ENCODE results near the gene SENP3. TPM values are rescaled to one million over a fixed set of nuclear protein-coding genes. Genes with fewer than 3 reads are reported as not detected.

Gene SENP3
- total and polyA plus RNA-seq, 2 of the 13 experiments (the other 11 are each of a cell fraction or from before 2014, with no cell fraction given): 55.8 to 75.4 TPM

DNA sequence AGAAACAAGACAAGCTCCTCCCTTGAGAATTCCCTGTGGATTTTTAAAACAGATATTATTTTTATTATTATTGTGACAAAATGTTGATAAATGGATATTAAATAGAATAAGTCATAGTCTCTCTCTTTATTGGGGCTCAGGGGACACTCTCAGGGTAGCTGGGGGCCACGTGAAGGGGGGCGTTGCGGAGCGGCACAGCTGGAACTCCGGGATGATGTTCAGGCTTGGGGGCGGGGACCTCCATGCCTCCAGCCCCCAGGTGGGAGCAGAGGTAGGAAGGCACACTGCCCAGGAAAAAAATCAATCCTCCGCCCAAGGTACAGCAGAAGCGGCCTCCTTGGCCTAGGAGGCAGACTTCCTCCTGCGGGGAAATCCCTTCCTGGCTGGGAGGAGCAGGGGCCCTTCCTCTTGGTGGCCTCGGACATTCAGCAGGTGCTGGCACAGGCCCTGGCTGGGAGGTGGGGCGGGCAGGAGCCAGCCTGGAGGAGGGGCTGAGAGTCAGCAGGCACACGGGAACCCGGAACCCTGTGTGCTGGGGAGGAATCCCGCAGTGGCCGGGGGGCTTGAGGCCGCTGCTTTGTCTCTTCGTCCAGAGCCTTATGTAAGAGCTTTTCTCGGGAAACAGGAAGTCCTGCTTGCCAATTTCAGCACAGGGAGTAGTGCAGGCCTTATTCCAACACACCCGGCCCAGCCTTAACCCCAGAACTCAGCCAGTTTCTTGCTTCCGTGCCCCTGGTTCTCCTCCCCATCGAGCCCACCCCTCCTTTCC is 3.8 kb upstream of the SENP3 start (continued):
- no peak for TF ChIP-seq NR2C2 (CRISPR knock-in tag; IDR thresholded peaks at IDR 0.05; ENCODE audit: borderline replicate concordance)
- TF ChIP-seq WIZ (CRISPR knock-in tag; IDR thresholded peaks at IDR 0.05): no peak
- TF ChIP-seq, protein P1, sequence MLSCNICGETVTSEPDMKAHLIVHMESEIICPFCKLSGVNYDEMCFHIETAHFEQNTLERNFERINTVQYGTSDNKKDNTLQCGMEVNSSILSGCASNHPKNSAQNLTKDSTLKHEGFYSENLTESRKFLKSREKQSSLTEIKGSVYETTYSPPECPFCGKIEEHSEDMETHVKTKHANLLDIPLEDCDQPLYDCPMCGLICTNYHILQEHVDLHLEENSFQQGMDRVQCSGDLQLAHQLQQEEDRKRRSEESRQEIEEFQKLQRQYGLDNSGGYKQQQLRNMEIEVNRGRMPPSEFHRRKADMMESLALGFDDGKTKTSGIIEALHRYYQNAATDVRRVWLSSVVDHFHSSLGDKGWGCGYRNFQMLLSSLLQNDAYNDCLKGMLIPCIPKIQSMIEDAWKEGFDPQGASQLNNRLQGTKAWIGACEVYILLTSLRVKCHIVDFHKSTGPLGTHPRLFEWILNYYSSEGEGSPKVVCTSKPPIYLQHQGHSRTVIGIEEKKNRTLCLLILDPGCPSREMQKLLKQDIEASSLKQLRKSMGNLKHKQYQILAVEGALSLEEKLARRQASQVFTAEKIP (CRISPR knock-in tag; IDR thresholded peaks at IDR 0.05; ENCODE audit: borderline replicate concordance): no peak
- TF ChIP-seq, protein P2, sequence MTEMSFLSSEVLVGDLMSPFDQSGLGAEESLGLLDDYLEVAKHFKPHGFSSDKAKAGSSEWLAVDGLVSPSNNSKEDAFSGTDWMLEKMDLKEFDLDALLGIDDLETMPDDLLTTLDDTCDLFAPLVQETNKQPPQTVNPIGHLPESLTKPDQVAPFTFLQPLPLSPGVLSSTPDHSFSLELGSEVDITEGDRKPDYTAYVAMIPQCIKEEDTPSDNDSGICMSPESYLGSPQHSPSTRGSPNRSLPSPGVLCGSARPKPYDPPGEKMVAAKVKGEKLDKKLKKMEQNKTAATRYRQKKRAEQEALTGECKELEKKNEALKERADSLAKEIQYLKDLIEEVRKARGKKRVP (CRISPR knock-in tag; IDR thresholded peaks at IDR 0.05): no peak
- no peak for TF ChIP-seq ZNF468 (CRISPR knock-in tag; IDR thresholded peaks at IDR 0.05)
- peak; percentile 31 for TF ChIP-seq TEAD3 (CRISPR knock-in tag; optimal IDR thresholded peaks at IDR 0.05; ENCODE audit: borderline replicate concordance)
- TF ChIP-seq ZNF816 (CRISPR knock-in tag; IDR thresholded peaks at IDR 0.05; ENCODE audit: borderline replicate concordance): no peak
- TF ChIP-seq, protein P3, sequence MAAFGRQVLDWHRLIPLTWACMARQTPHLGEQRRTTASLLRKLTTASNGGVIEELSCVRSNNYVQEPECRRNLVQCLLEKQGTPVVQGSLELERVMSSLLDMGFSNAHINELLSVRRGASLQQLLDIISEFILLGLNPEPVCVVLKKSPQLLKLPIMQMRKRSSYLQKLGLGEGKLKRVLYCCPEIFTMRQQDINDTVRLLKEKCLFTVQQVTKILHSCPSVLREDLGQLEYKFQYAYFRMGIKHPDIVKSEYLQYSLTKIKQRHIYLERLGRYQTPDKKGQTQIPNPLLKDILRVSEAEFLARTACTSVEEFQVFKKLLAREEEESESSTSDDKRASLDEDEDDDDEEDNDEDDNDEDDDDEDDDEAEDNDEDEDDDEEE (CRISPR knock-in tag; IDR thresholded peaks at IDR 0.05): peak; percentile 23; the same call in 1 of the 2 replicates
- TF ChIP-seq ZBTB20 (CRISPR knock-in tag; IDR thresholded peaks at IDR 0.05; ENCODE audit: borderline replicate concordance, low read depth): no peak
- TF ChIP-seq ZNF432 (CRISPR knock-in tag; IDR thresholded peaks at IDR 0.05; ENCODE audit: borderline replicate concordance): no peak
- no peak for TF ChIP-seq SMC3 (IDR thresholded peaks at IDR 0.05; ENCODE audit: low read length)
- peak; percentile 89 for TF ChIP-seq ZFX (CRISPR knock-in tag; IDR thresholded peaks at IDR 0.05; ENCODE audit: low read depth)
- TF ChIP-seq FOSL1 (CRISPR knock-in tag; IDR thresholded peaks at IDR 0.05; ENCODE audit: borderline replicate concordance): no peak
- no peak for TF ChIP-seq ZNF354B (CRISPR knock-in tag; IDR thresholded peaks at IDR 0.05)
- TF ChIP-seq, protein P4, sequence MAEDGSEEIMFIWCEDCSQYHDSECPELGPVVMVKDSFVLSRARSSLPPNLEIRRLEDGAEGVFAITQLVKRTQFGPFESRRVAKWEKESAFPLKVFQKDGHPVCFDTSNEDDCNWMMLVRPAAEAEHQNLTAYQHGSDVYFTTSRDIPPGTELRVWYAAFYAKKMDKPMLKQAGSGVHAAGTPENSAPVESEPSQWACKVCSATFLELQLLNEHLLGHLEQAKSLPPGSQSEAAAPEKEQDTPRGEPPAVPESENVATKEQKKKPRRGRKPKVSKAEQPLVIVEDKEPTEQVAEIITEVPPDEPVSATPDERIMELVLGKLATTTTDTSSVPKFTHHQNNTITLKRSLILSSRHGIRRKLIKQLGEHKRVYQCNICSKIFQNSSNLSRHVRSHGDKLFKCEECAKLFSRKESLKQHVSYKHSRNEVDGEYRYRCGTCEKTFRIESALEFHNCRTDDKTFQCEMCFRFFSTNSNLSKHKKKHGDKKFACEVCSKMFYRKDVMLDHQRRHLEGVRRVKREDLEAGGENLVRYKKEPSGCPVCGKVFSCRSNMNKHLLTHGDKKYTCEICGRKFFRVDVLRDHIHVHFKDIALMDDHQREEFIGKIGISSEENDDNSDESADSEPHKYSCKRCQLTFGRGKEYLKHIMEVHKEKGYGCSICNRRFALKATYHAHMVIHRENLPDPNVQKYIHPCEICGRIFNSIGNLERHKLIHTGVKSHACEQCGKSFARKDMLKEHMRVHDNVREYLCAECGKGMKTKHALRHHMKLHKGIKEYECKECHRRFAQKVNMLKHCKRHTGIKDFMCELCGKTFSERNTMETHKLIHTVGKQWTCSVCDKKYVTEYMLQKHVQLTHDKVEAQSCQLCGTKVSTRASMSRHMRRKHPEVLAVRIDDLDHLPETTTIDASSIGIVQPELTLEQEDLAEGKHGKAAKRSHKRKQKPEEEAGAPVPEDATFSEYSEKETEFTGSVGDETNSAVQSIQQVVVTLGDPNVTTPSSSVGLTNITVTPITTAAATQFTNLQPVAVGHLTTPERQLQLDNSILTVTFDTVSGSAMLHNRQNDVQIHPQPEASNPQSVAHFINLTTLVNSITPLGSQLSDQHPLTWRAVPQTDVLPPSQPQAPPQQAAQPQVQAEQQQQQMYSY (CRISPR knock-in tag; IDR thresholded peaks at IDR 0.05): no peak
- no peak for TF ChIP-seq SOX6 (IDR thresholded peaks at IDR 0.05)
- TF ChIP-seq SOX6 (CRISPR knock-in tag; IDR thresholded peaks at IDR 0.05): peak; percentile 41
- no peak for TF ChIP-seq PCBP2 (optimal IDR thresholded peaks at IDR 0.05; ENCODE audit: low read depth, low read length, poor library complexity, severe bottlenecking)
- TF ChIP-seq, protein P5, sequence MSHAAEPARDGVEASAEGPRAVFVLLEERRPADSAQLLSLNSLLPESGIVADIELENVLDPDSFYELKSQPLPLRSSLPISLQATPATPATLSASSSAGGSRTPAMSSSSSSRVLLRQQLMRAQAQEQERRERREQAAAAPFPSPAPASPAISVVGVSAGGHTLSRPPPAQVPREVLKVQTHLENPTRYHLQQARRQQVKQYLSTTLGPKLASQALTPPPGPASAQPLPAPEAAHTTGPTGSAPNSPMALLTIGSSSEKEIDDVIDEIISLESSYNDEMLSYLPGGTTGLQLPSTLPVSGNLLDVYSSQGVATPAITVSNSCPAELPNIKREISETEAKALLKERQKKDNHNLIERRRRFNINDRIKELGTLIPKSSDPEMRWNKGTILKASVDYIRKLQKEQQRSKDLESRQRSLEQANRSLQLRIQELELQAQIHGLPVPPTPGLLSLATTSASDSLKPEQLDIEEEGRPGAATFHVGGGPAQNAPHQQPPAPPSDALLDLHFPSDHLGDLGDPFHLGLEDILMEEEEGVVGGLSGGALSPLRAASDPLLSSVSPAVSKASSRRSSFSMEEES (CRISPR knock-in tag; IDR thresholded peaks at IDR 0.05): no peak
- no peak for TF ChIP-seq ZNF563 (CRISPR knock-in tag; IDR thresholded peaks at IDR 0.05)
